Lower lobe of right lung (tissue), 2 donors: ENCODE data around the gene SPATA21. TPM values are rescaled to one million over a fixed set of nuclear protein-coding genes. Genes with fewer than 3 reads are reported as not detected.
"Not testable (repeated sequence)": the region's sequence is repeated elsewhere in the genome, so short reads cannot be mapped to it uniquely, and the experiment has no call there.

Source experiments
- ATAC-seq, 2 donors: fragments of 200-7000 bp; cut with Tn5 transposase; one replicate each; pipeline ENCODE4 v1.9.1; 2020 to 2022; ENCODE audit warnings: mild to moderate bottlenecking in 2 of 2, moderate library complexity in 2 of 2
- DNase-seq: peaks from one replicate; pipeline ENCODE4 v3.0.0-alpha.2; 2020
- H3K27ac ChIP-seq: fragments of 200-600 bp; one replicate; pipeline ENCODE4 v1.8.0; 2022
- H3K27me3 ChIP-seq: fragments of 200-600 bp; one replicate; pipeline ENCODE4 v1.8.0; 2022; ENCODE audit warnings: low read depth
- H3K36me3 ChIP-seq: fragments of 200-600 bp; one replicate; pipeline ENCODE4 v1.8.0; 2022; ENCODE audit warnings: mild to moderate bottlenecking
- H3K4me1 ChIP-seq: fragments of 200-600 bp; one replicate; pipeline ENCODE4 v1.8.0; 2022
- H3K4me3 ChIP-seq: fragments of 200-600 bp; one replicate; pipeline ENCODE4 v1.8.0; 2022; ENCODE audit warnings: mild to moderate bottlenecking
- H3K9me3 ChIP-seq: fragments of 200-600 bp; one replicate; pipeline ENCODE4 v1.8.0; 2022
- CTCF ChIP-seq: fragments of 200-600 bp; IDR thresholded peaks from one replicate; pipeline ENCODE4 v1.8.0; 2022; ENCODE audit warnings: antibody characterized with exemption, mild to moderate bottlenecking
- intact Hi-C: fragments of 100-400 bp; cut with DNase I; formaldehyde crosslinking; loops from one replicate; pipeline ENCODE4 v1.11.0; 2022
- total RNA-seq: library from RNA; stranded (reverse); fragmentation: NEBNext Ultra II Directional; extraction: Animal tissue kit (Norgen Biotek cat#: 25700); gene quantifications from one replicate; pipeline ENCODE4 v1.2.1, GENCODE V29; 2021
- donor health status: DM: no; HTN: yes; CAD: no; lungs with severe emphysema.

The SPATA21 gene
- total RNA-seq, 1 donor from 2014 or later: not detected

GRCh38 chr1:16478091-16478490 lies 40.9 kb upstream of the SPATA21 start:
- Histone ChIP-seq H3K9me3 (no peaks in the 10 kb centered on the region), H3K4me3 (no peak overlapping the region), H3K4me1 (no peaks in the 10 kb centered on the region), H3K27me3 (no peaks in the 10 kb centered on the region), H3K36me3 (peaks cover 91% of the 10 kb centered on the region), H3K27ac (no peak overlapping the region)
- no peak for TF ChIP-seq CTCF
- intact Hi-C loops: no loop called here
- no peak for DNase-seq
- ATAC-seq: no peak

- H3K9me3 ChIP-seq, intact Hi-C loops, DNase-seq, H3K4me3 ChIP-seq, H3K27me3 ChIP-seq, H3K4me1 ChIP-seq, H3K27ac ChIP-seq: not testable (repeated sequence)
- ATAC-seq: peak; percentile 29 to 47
- peaks cover 93% of the 10 kb centered on the region for H3K36me3 ChIP-seq
Measured at GRCh38 chr1:16475771-16476770, 38.8 kb upstream of the SPATA21 start.

- H3K9me3 ChIP-seq, H3K4me1 ChIP-seq, H3K27me3 ChIP-seq, H3K27ac ChIP-seq, ATAC-seq, DNase-seq, intact Hi-C loops, H3K4me3 ChIP-seq: not testable (repeated sequence)
- H3K36me3 ChIP-seq: peaks cover 81% of the 10 kb centered on the region
Measured at GRCh38 chr1:16474891-16475290, 37.7 kb upstream of the SPATA21 start.

GRCh38 chr1:16474166-16474800 lies 37.1 kb upstream of the SPATA21 start:
- DNase-seq: no peak
- intact Hi-C loops: no loop called here
- Histone ChIP-seq H3K9me3 (no peaks in the 10 kb centered on the region), H3K4me3 (no peak overlapping the region), H3K36me3 (peaks cover 75% of the 10 kb centered on the region), H3K27me3 (no peaks in the 10 kb centered on the region), H3K4me1 (no peaks in the 10 kb centered on the region), H3K27ac (no peak overlapping the region)
- peak; percentile 31 to 34 for ATAC-seq
- no peak for TF ChIP-seq CTCF

GRCh38 chr1:16468558-16468957 lies 31.3 kb upstream of the SPATA21 start:
- Histone ChIP-seq H3K27ac (no peak overlapping the region), H3K27me3 (no peaks in the 10 kb centered on the region), H3K4me3 (no peak overlapping the region), H3K4me1 (no peaks in the 10 kb centered on the region), H3K9me3 (no peaks in the 10 kb centered on the region), H3K36me3 (peaks cover 39% of the 10 kb centered on the region)
- DNase-seq (no peak), ATAC-seq (no peak)
- intact Hi-C loops: no loop called here
- TF ChIP-seq CTCF: no peak

- no peak for DNase-seq
- intact Hi-C loops: no loop called here
- Histone ChIP-seq H3K27me3 (no peaks in the 10 kb centered on the region), H3K9me3 (no peaks in the 10 kb centered on the region), H3K4me1 (no peaks in the 10 kb centered on the region), H3K36me3 (peaks cover 47% of the 10 kb centered on the region), H3K27ac (no peak overlapping the region), H3K4me3 (no peak overlapping the region)
- TF ChIP-seq CTCF: no peak
- no peak for ATAC-seq
Measured at GRCh38 chr1:16464917-16465625, 27.8 kb upstream of the SPATA21 start.
